HL-60/S4 treated with phorbol 12-myristate 13-acetate at 8.2 ng/mL for 4 days and 3 days (cell line): ENCODE data around the gene SH3GLB2.
"Not testable (repeated sequence)": the region's sequence is repeated elsewhere in the genome, so short reads cannot be mapped to it uniquely, and the experiment has no call there.

Experiments
- in situ Hi-C: fragments of 300-500 bp; cut with MboI; formaldehyde crosslinking; loops from 2 replicates; pipeline ENCODE4 v1.15.0; 2022; ENCODE audit warnings: low sequenced_read_pairs

SH3GLB2 gene

GRCh38 chr9:129002992-129003391 lies 25.1 kb downstream of the SH3GLB2 start:
- in situ Hi-C loops, result no loop called here

GRCh38 chr9:129001504-129002325 lies 26.4 kb downstream of the SH3GLB2 start:
- in situ Hi-C loops, result no loop called here

DNA sequence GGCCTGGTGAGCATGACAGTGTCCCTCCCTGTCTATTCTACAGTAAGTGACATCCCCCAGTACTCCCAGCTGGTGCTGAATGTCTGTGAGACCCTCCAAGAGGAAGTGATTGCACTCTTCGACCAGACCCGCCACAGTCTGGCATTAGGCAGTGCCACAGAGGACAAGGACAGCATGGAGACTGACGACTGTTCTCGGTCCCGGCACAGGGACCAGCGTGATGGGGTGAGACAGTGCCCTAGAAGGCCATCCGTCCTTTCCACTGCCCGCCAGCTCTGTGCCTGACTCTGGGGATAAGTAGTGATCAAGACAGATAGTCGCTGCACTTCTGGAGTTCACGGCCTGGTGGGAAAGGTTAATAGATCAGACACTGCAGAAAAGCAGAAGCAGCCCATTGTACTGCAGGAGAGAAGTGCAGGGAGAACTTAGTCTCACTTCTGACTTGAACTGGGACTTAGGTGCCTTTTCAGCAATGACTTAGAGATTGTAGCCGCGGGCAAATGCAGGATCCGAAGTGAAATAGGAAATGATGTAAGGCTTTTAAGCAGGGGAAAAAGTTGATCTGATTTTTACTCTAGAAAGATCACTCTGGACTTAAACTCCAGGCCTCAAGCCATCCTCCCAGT lies 28.4 kb downstream of the SH3GLB2 start:
- in situ Hi-C loops, result loop anchor here (25.0 kb wide), 1 partner anchor 387 kb away; no protein-coding TSS in a partner anchor

DNA sequence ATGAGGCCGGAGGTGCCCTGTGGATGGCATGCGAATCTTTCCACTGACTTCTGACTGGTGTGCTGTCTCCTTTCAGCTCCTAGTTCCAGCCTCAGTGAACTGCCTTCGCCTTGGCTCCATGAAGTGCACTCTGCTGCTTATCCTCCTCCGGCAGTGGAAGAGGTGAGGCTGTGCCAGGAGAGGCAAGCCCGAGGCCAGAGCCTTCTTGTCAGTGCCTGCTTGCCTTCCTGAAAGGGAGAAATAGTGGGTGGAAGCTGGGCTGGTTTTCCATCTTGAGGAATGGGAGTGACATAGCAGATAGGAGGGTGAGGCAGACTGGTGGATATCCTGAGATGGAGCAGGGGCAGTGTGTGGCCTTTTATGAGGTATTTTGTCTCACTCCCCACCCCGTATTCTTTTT lies 29.7 kb downstream of the SH3GLB2 start:
- in situ Hi-C loops, result loop anchor here (25.0 kb wide), 1 partner anchor 386 kb away; no protein-coding TSS in a partner anchor

DNA sequence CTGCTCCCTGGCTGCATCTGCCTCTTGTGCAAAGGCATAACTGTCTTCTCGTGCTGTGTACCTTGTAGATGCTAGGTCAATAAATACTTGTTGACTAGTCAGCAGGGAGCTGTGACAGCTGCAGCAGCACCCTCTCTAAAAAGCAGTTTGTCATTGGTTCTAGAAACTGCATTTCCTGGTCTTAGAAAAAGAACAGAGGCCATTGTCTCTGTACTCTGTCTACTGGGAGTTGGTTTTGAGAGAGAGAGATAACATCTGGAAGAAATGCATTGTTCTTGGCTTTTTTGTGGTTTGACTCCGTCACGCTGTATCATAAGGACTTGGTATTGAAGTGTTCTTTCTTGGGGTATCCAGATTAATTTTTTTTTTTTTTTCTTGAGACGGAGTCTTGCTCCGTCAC lies 32.3 kb downstream of the SH3GLB2 start:
- in situ Hi-C loops, result loop anchor here (25.0 kb wide), 1 partner anchor 383 kb away; no protein-coding TSS in a partner anchor

- in situ Hi-C loops, result loop anchor here (25.0 kb wide), 1 partner anchor 381 kb away; no protein-coding TSS in a partner anchor
These were observed 35.1 kb downstream of the SH3GLB2 start for GRCh38 chr9:128992995-128993394.

- in situ Hi-C loops, result loop anchor here (25.0 kb wide), 1 partner anchor 376 kb away; no protein-coding TSS in a partner anchor
These were observed 40.3 kb downstream of the SH3GLB2 start for GRCh38 chr9:128987805-128988204.

DNA sequence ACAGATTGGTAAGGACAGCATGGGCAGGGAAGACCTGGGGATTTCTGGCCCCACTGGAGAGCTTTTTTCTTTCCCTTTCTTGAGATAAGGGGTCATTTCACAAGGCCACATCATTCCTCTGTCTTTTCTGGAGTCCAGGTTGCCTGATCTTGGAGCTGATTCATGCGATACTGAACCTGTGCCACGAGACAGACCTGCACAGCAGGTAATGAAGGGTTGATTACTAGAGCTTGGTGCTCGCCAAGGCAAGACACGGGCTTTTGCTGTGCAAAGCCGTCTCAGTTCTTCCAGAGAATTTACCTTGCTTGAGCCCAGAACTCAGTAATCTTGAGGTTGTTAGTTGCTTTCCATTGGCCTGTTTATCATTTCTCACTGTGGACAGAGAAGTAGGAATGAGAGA lies 41.5 kb downstream of the SH3GLB2 start:
- in situ Hi-C loops, result loop anchor here (25.0 kb wide), 1 partner anchor 374 kb away; no protein-coding TSS in a partner anchor

DNA sequence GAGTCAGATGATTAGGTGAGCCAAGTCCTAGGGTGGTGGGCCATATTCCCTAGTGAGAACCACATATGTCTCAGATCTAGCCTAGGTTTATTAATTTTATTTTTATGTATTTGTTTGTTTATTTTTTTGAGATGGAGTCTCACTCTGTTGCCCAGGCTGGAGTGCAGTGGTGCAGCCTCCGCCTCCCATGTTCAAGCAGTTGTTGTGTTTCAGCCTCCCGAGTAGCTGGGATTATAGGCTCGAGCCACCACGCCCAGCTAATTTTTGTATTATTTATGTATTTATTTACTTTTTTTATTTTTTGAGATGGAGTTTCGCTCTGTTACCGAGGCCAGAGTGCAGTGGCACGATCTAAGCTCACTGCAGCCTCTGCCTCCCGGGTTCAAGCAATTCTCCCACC lies 44.6 kb downstream of the SH3GLB2 start:
- in situ Hi-C loops, result loop anchor here (25.0 kb wide), 1 partner anchor 371 kb away; no protein-coding TSS in a partner anchor

GRCh38 chr9:128979111-128979510 lies 49.0 kb downstream of the SH3GLB2 start:
- in situ Hi-C loops, result loop anchor here (25.0 kb wide), 1 partner anchor 367 kb away; no protein-coding TSS in a partner anchor

DNA sequence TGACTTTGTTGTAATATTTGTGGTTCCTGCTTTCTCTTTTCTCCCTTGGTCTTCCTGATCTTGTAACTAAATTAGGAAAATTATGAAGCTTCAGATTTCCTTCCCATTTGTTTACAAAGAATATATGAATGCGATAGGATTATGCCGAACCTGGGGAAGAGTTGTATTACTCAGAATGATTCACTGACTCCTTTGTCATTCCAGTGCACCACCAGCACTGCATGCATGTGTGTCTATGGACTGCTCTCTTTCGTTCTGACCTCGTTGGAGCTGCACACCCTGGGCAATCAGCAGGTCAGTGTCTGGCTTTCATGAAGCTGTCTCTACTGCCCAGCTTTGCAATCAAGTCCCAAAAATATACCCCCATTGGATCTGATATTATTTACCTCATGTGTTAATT lies 55.2 kb downstream of the SH3GLB2 start:
- in situ Hi-C loops, result no loop called here

GRCh38 chr9:128969491-128969890 lies 58.6 kb downstream of the SH3GLB2 start:
- in situ Hi-C loops, result no loop called here

DNA sequence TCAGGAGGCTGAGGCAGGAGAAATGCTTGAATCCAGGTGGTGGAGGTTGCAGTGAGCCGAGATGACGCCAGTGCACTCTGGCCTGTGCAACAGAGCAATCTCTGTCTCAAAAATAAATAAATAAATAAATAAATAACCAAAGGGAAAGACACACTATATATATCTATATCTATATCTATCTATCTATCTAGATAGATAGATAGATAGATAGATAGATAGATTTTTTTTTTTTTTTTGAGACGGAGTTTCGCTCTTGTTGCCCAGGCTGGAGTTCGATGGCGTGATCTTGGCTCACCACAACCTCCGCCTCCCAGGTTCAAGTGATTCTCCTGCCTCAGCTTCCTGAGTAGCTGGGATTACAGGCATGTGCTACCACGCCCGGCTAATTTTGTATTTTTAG lies 66.7 kb downstream of the SH3GLB2 start:
- in situ Hi-C loops, result not testable (repeated sequence)
